OCI-LY7 (cell line): ENCODE data around the gene EVC. TPM values are rescaled to one million over a fixed set of nuclear protein-coding genes. Genes with fewer than 3 reads are reported as not detected.

ENCODE experiments used
- BruUV-seq: library from RNA; stranded (reverse); fragments of 400-500 nt; replicated peaks from 2 replicates; lab custom pipeline; 2021; lab: Mats Ljungman, UMichigan
- CTCF ChIA-PET: fragments of 300-600 bp; sonication (Branson Sonifier 250); formaldehyde crosslinking; loops from one replicate; lab custom pipeline; 2022; ENCODE audit warnings: antibody characterized with exemption; ENCODE audit not compliant: unreplicated experiment; lab: Charles Lee
- POLR2A ChIA-PET: fragments of 300-600 bp; sonication (Branson Sonifier 250); formaldehyde crosslinking; loops from one replicate; lab custom pipeline; 2022; ENCODE audit warnings: antibody characterized with exemption; lab: Charles Lee
- DNase-seq: peaks from one replicate; pipeline ENCODE4 v3.0.0-alpha.2; 2015; ENCODE audit warnings: low spot score
- H2AFZ ChIP-seq: fragments of 200-600 bp; sonication (generic), shearing (Covaris generic); 2 replicates; pipeline ENCODE4 v1.6.1; 2014; ENCODE audit warnings: mild to moderate bottlenecking, antibody characterized with exemption, low read length, moderate library complexity
- H3K27ac ChIP-seq: fragments of 200-600 bp; sonication (generic); 2 replicates; pipeline ENCODE4 v1.5.1; 2014; ENCODE audit warnings: mixed run types, low read depth, mild to moderate bottlenecking, moderate library complexity, low read length, inconsistent platforms; ENCODE audit not compliant: poor library complexity, severe bottlenecking
- H3K36me3 ChIP-seq: fragments of 200-600 bp; sonication (generic); 2 replicates; pipeline ENCODE4 v1.6.1; 2014; ENCODE audit warnings: mild to moderate bottlenecking, antibody characterized with exemption, low read length, moderate library complexity, mixed read lengths; ENCODE audit not compliant: insufficient read depth
- H3K4me1 ChIP-seq: fragments of 200-600 bp; sonication (generic); 2 replicates; pipeline ENCODE4 v1.5.1; 2014; ENCODE audit warnings: mild to moderate bottlenecking, low read length; ENCODE audit not compliant: insufficient read depth, poor library complexity, severe bottlenecking
- H3K4me2 ChIP-seq: fragments of 200-600 bp; sonication (generic); 2 replicates; pipeline ENCODE4 v1.6.1; 2014; ENCODE audit warnings: mild to moderate bottlenecking, low read length
- H3K4me3 ChIP-seq: fragments of 200-600 bp; sonication (generic); 2 replicates; pipeline ENCODE4 v1.5.1; 2014; ENCODE audit warnings: mild to moderate bottlenecking, low read depth, low read length; ENCODE audit not compliant: poor library complexity, severe bottlenecking
- H3K79me2 ChIP-seq: fragments of 200-600 bp; sonication (generic); 2 replicates; pipeline ENCODE4 v1.6.1; 2016; ENCODE audit warnings: low read depth, mild to moderate bottlenecking, low read length, moderate library complexity, mixed read lengths; ENCODE audit not compliant: insufficient read depth
- H3K9me2 ChIP-seq: fragments of 200-600 bp; sonication (generic); 2 replicates; pipeline ENCODE4 v1.6.1; 2016; ENCODE audit warnings: mild to moderate bottlenecking, low read length, mixed read lengths; ENCODE audit not compliant: insufficient read depth
- H3K9me3 ChIP-seq: fragments of 200-600 bp; sonication (generic); 2 replicates; pipeline ENCODE4 v1.6.1; 2014; ENCODE audit warnings: mild to moderate bottlenecking, mixed run types, low read length, mixed read lengths
- H4K20me1 ChIP-seq: fragments of 200-600 bp; sonication (generic); 2 replicates; pipeline ENCODE4 v1.6.1; 2014; ENCODE audit warnings: mild to moderate bottlenecking, antibody characterized with exemption, low read length, moderate library complexity, mixed read lengths; ENCODE audit not compliant: insufficient read depth
- EZH2phosphoT487 ChIP-seq: fragments of 200-600 bp; sonication (generic); IDR thresholded peaks from 2 replicates; pipeline ENCODE4 v1.6.1; 2018; ENCODE audit warnings: low read depth, borderline replicate concordance, mild to moderate bottlenecking, mixed run types, antibody characterized with exemption, low read length, moderate library complexity, mixed read lengths
- intact Hi-C: fragments of 100-400 bp; cut with micrococcal nuclease; formaldehyde crosslinking; loops from one replicate; pipeline ENCODE4 v1.10.0; 2022; ENCODE audit not compliant: unreplicated experiment
- total RNA-seq, 2 experiments: library from RNA; depleted of rRNA in 1 of 2; stranded (reverse); fragments of >200 nt in 1 of 2; shearing (Covaris generic) in 1 of 2; gene quantifications; 2 replicates each; pipeline ENCODE4 v1.2.3, GENCODE V29; 2014 to 2022
- TF ChIP-seq, protein P1 (sequence below): fragments of 200-600 bp; sonication (generic); conservative IDR thresholded peaks from 2 replicates; pipeline ENCODE4 v1.5.1; 2014; ENCODE audit warnings: mild to moderate bottlenecking, antibody characterized with exemption, low read length, moderate library complexity, mixed read lengths

The EVC gene
- total RNA-seq, 2 experiments from 2014 or later: not detected

- H3K36me3 ChIP-seq: no peaks in the 10 kb centered on the region
- H3K9me2 ChIP-seq: no peaks in the 10 kb centered on the region
- no peak overlapping the region for H3K27ac ChIP-seq
- DNase-seq: no peak
- no peak overlapping the region for H3K4me3 ChIP-seq
- no TSS peak for BruUV-seq
- ChIA-PET POLR2A (interaction anchor here (0.7 kb wide), 1 partner anchor 302 kb away, joined by 3 read pairs; no protein-coding TSS in a partner anchor), CTCF (no interaction called here)
- TF ChIP-seq, protein P1, sequence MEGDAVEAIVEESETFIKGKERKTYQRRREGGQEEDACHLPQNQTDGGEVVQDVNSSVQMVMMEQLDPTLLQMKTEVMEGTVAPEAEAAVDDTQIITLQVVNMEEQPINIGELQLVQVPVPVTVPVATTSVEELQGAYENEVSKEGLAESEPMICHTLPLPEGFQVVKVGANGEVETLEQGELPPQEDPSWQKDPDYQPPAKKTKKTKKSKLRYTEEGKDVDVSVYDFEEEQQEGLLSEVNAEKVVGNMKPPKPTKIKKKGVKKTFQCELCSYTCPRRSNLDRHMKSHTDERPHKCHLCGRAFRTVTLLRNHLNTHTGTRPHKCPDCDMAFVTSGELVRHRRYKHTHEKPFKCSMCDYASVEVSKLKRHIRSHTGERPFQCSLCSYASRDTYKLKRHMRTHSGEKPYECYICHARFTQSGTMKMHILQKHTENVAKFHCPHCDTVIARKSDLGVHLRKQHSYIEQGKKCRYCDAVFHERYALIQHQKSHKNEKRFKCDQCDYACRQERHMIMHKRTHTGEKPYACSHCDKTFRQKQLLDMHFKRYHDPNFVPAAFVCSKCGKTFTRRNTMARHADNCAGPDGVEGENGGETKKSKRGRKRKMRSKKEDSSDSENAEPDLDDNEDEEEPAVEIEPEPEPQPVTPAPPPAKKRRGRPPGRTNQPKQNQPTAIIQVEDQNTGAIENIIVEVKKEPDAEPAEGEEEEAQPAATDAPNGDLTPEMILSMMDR: no peak
- no peak for TF ChIP-seq EZH2phosphoT487
- H2AFZ ChIP-seq: no peak overlapping the region
- no peaks in the 10 kb centered on the region for H3K79me2 ChIP-seq
- H3K9me3 ChIP-seq: no peaks in the 10 kb centered on the region
- H3K4me2 ChIP-seq: no peak overlapping the region
- H4K20me1 ChIP-seq: no peaks in the 10 kb centered on the region
- no peaks in the 10 kb centered on the region for H3K4me1 ChIP-seq
- intact Hi-C loops: no loop called here
Observed at GRCh38 chr4:5857199-5857598, 146.2 kb downstream of the EVC start.

DNA sequence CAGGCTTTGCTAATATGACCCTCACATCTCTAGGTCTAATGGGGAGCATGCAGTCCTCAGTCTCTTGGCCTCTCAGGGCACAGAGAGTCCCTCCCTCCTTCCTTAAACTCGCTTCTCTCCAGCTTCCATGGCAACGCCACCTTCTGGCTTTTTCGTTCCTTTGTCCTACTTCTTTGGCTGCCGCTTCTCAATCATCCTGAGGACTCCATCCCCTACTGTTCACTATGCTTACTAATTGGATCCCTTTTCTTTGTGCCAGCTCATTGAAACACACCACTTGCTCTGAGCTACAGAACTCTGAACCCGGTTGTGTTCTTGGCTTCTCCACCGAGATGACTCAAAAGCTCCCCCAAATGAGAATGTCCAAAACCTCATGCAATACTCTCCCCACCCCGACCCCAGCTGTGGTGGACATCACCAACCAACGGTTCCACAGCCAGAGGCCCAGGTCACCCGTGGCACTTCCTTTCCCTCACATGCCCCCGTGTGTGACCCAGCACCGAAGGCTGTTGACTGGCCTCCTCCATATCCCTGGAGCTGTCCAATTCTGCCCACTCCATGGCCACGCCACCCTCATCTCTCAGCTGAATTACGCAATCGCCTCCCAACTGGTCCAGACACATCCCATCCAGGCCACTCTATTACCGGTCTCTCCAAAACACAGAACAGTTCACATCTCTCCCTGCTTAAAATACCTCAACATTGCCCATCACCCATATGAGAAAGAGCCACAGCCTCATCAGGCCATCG lies 147.2 kb downstream of the EVC start:
- no peak overlapping the region for H3K4me3 ChIP-seq

More for the DNA sequence above, 147.2 kb downstream of the EVC start:
- Histone ChIP-seq H4K20me1 (no peaks in the 10 kb centered on the region), H3K27ac (no peak overlapping the region), H3K9me2 (no peaks in the 10 kb centered on the region), H3K4me2 (no peak overlapping the region), H3K79me2 (no peaks in the 10 kb centered on the region), H3K36me3 (no peaks in the 10 kb centered on the region), H3K4me1 (no peaks in the 10 kb centered on the region), H3K9me3 (no peaks in the 10 kb centered on the region), H2AFZ (no peak overlapping the region)
- ChIA-PET POLR2A (interaction anchor here (0.7 kb wide), 1 partner anchor 301 kb away, joined by 3 read pairs; no protein-coding TSS in a partner anchor), CTCF (no interaction called here)
- TF ChIP-seq, protein P1: no peak
- TF ChIP-seq EZH2phosphoT487: no peak
- intact Hi-C loops: no loop called here
- BruUV-seq: no TSS peak
- DNase-seq: no peak
